LNCaP clone FGC (cell line): Measurements from ENCODE around the gene PNLDC1.

ENCODE experiments used
- DNase-seq: peaks from one replicate; pipeline ENCODE4 v3.0.0-alpha.2; 2011; ENCODE audit warnings: low read depth
- H3K4me3 ChIP-seq: 2 replicates; pipeline ENCODE4 v1.5.1; 2011; ENCODE audit warnings: mild to moderate bottlenecking, low read depth, low read length, control low read depth
- TF ChIP-seq, protein P1 (sequence below): IDR thresholded peaks from 2 replicates; pipeline ENCODE4 v1.5.1; 2012; ENCODE audit warnings: mild to moderate bottlenecking; ENCODE audit not compliant: control insufficient read depth, insufficient read depth; ENCODE audit errors: extremely low read depth

Gene PNLDC1

DNA sequence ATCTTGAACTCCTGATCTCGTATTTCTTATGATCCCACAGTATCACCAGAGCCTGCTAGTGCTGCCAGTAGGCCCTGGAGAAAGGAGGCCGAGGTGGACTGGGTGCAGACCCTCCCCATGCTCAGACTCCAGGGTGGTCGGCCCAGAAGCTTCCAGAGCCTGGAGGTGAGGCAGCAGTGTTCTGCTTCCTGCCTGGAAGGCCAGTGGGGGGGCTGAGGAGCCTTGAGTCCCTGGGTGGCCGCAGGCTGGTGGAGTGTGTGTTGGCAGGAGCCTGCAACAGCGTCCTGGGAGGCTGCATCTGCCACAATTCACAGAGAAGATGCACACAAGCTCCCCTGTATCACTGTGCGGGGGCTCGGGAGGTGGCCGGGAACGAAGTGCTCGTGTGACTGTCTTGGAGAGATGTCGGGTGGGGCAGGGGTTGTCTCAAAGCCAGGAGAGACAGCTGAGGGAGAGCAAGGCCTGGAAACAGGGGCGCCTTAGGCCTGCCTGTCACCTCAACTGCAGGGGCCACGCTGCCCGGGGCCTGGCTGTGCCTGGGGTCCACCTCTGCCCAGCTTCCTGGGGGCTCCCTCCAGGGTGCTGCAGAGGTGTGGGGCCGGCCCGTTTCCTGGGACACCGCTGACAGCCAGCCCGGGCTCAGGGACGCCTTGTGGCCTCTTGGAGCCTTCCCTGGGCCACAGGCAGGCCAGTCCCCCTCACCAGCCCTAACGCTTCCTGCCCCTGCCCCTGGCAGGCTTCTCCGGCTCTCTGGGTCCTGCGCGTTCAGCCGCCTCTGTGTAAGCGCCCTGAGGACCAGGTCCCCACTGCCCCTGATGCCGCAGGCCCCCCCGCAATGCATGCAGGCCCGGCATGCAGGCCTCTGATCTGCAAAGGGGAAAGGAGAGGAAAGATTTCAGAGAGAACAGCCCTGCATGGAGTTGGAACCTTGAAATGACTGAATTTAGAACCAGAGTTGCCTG, 66.5 kb downstream of the PNLDC1 start:
- H3K4me3 ChIP-seq: no peak overlapping the region
- TF ChIP-seq, protein P1, sequence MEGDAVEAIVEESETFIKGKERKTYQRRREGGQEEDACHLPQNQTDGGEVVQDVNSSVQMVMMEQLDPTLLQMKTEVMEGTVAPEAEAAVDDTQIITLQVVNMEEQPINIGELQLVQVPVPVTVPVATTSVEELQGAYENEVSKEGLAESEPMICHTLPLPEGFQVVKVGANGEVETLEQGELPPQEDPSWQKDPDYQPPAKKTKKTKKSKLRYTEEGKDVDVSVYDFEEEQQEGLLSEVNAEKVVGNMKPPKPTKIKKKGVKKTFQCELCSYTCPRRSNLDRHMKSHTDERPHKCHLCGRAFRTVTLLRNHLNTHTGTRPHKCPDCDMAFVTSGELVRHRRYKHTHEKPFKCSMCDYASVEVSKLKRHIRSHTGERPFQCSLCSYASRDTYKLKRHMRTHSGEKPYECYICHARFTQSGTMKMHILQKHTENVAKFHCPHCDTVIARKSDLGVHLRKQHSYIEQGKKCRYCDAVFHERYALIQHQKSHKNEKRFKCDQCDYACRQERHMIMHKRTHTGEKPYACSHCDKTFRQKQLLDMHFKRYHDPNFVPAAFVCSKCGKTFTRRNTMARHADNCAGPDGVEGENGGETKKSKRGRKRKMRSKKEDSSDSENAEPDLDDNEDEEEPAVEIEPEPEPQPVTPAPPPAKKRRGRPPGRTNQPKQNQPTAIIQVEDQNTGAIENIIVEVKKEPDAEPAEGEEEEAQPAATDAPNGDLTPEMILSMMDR: no peak
- no peak for DNase-seq
